ENCODE data around the gene GABRB3.

GABRB3 gene

DNA sequence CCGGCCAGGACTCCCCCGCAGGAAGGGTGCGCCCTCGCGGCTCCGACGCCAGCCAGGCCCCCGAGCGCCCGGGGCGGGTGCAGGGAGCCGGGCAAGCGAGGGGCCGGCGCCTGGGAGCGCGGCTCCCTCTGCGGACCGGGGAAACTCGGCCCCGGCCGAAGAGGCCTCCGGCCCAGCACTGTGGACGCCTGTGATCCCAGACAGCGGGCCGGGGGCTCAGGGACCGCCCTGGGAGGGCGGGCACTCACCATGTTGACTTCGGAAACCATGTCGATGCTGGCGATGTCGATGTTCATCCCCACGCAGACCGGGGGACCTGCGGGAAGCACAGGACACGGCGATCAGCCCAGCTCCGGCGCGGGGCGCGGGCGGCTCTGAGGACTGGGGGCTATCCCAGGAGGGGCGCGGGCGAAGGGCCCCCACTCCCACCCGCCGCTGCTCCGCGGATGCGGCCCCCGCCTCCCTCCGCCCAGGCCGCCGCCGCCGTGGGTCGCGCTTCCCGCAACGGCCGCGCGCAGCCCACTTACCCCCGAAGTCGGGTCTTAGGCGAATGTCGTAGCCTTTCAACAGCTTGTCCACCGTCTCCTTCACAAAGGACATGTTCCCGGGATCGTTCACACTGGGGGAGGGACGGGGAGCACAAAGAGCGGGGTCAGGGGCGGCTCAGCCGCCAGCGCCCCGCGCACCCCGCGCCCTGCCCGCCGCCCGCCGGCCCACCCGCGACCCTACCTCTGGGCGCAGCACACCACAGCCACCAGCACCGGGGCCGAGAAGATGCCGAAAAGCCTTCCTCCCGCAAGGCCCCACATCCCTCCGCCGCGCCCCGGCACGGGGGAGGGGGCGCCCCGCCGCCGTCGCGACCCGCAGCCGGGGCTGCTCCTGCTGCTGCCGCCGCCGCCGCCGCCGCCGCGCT is at the start of gene GABRB3:
TSS of gene GABRB3 (minus strand) at position 913 of the 913 bp plus-strand sequence.
- DNase-seq (ENCODE audit: low read depth in 1 of 2, low spot score in 1 of 2): no peak

DNA sequence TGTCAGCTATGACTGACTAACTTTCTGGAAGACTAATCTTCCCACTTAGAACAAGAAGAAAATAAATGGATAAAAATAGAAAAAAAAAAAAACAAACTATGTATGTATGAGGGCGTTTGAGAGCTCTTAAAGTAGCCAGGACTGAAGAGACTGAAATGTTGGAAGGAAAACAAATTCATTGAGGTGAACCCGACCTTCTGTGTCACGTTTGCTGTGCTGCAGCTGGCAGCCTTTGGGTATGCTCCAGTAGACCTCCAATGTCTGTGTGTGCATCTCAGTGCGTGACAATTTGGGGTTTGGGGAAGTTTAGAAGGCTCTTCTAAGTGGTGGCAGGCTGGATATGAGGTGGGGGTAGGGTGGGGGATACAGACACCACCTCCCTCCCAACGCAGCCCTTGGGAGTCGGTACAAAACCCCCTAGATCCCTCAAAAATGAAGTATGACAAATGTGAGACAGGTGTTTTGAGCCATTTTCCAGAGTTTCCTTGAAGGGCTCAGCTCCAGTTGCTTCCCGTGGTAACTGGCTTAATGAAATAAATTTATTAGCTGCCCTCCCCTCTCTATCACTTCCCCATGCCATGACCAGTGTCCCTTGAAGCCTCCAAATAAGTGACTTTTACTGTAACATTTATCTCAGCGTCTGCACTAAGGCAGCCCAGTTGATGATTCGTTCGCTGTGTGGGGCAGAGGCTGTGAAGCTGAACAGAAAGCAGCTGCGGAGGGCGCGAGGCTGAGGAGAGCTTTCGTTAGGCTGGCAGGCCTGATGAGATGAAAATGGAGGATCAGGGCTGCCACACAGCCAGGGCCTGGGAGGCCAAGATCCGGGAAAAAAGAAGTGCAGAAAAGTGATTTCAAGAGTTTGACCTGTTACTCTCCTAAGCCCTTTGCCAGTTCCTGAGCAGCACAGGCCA is 34.9 kb upstream of the GABRB3 start:
- no peak for DNase-seq (ENCODE audit: low read depth in 1 of 2, low spot score in 1 of 2)

DNA sequence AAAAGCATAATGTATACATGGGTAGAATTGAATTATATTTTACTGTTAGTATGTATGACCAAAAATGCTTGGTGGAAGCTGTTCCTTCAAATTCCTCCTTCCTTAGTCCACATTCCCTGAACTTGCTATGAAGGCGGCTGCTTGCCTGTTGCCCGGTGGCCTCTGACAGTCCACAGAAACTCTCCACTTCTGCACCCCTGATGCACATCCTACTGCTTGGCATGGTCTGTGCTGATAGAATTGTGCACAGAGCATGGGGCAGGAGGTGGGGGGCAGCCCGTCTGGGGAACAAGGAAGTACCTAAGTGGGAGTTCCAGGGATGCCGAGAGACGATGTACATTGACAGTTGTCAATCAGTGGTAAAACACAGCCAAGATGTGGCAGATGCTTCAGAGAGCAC is 33.7 kb upstream of the GABRB3 start:
- no peak for DNase-seq (ENCODE audit: low read depth in 1 of 2, low spot score in 1 of 2)

DNA sequence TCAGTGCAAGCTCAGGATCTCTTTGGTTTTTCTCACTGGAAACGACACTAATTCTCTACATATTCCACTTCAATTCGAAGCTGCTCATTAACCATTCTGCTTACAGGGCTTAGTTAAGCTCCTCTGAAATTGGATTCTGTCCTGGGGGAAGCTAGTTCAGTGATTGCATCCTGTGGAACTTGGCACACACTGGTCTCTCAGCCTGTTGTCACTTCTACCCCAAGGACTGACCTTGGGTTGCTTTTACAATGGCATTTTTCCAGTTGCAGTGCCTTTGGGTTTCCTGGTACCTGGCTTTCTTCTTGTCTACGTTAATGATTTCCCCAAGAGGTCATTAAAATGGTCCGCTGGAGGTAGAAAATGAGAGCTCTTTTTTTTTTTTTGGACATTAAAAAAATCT is 33.3 kb upstream of the GABRB3 start:
- DNase-seq (ENCODE audit: low read depth in 1 of 2, low spot score in 1 of 2): no peak

DNA sequence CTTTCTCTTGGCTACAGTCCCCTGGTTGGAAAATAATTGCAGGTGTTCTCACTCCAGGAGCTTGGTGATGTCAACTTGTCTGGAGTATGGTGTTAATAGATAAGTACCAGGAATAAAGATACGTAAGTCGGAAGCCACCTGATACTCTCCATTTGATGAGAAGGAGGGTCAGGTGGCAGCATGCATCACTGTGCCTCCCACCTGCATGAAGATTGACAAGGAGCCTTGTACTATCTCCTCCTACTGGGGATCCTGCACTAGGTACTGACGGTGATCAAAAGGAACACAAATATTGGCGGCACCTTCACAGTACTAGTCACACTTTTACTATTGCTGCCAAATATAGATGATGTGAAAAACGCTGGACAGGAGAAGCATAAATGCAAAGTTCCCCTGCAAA is 32.6 kb upstream of the GABRB3 start:
- DNase-seq (ENCODE audit: low read depth in 1 of 2, low spot score in 1 of 2): no peak

DNA sequence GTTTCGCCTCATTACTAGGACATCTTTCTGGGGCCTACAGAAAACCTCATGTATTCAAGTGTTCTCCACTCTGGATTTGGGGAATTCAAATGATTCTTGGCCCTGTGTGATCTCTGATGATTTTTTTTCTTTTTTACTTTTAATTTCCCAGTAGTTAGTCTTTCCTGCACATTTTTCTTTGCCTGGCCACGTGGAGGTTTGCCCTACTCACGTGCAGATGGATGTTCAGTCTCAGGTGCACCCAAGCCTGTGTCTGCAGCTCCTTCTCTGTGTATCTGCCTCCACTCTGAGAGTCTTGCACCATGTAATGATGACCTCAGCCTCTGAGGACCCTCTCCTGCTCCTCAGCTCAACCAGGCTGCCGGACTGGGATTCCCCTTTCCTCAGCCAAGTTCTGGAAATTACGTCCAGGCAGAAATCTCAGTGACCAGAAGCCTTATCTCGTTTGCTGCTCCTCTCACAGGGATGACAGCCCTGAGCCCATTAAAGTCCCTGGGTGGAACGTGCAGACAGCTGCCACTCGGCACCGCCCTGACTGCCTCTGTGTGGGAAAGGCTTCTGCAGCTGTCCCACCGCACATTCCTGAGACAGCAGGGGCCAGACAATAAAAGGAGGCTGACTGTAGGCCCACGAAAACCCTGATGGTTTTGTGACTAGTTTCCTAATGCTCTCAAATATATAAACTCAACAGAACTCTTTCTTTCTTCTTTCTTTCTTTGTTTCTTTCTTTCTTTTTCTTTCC is 31.4 kb upstream of the GABRB3 start:
- DNase-seq (ENCODE audit: low read depth in 1 of 2, low spot score in 1 of 2): no peak

GRCh38 chr15:26790118-26790517 is 17.3 kb upstream of the GABRB3 start:
- no peak for DNase-seq (ENCODE audit: low read depth in 1 of 2, low spot score in 1 of 2)

GRCh38 chr15:26781816-26782215 is 8.9 kb upstream of the GABRB3 start:
- no peak for DNase-seq (ENCODE audit: low read depth in 1 of 2, low spot score in 1 of 2)

GRCh38 chr15:26773917-26774316 is 1.1 kb upstream of the GABRB3 start:
- DNase-seq (ENCODE audit: low read depth in 1 of 2, low spot score in 1 of 2): no peak

- no peak for DNase-seq (ENCODE audit: low read depth in 1 of 2, low spot score in 1 of 2)
Measured at GRCh38 chr15:26773067-26773877, 406 bp upstream of the GABRB3 start.

GRCh38 chr15:26771578-26772153 is 1.2 kb downstream of the GABRB3 start:
- DNase-seq (ENCODE audit: low read depth in 1 of 2, low spot score in 1 of 2): no peak

GRCh38 chr15:26771168-26771567 is 1.7 kb downstream of the GABRB3 start:
- DNase-seq (ENCODE audit: low read depth in 1 of 2, low spot score in 1 of 2): no peak

GRCh38 chr15:26767169-26767670 is 5.6 kb downstream of the GABRB3 start:
- DNase-seq (ENCODE audit: low read depth in 1 of 2, low spot score in 1 of 2): no peak

GRCh38 chr15:26766262-26766661 is 6.6 kb downstream of the GABRB3 start:
- no peak for DNase-seq (ENCODE audit: low read depth in 1 of 2, low spot score in 1 of 2)

DNA sequence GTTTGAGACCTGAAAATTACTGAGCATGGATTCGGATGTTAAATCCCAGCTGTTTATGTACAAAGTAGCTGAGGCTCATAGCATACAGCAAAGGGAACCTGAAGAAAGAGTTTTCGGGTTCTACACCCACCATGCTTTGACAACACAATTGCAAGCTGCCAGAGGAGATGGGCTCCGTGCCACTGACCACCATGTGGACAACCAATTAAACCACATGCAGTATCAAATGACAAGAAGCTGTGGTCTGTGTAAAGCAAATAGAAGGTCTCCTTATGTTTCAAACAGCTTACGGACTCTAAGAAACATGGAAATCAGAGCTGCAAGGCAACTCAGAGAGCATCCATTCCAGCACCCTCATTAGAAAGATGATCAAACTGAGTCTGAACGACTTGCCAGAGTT is 12.9 kb downstream of the GABRB3 start:
- DNase-seq (ENCODE audit: low read depth in 1 of 2, low spot score in 1 of 2): no peak

DNA sequence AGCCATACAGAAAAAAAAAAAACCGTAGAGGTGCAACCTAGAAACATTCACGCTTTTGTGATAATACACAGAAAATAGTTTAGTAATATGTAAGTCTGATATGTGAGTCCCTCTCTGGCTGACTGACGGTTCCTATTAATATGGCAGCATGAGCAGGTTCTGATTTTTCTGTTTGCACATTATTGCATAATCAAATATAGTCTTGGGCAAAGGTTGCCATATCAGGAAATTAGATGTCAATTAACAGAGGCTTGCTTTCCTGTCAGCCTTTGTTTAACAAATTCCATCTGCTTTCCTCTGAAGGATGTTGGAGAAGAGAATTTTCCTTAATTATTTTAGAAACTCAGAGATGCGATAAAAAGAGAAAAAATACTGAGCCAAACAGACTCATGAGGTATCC is 14.8 kb downstream of the GABRB3 start:
- DNase-seq (ENCODE audit: low read depth in 1 of 2, low spot score in 1 of 2): no peak

DNA sequence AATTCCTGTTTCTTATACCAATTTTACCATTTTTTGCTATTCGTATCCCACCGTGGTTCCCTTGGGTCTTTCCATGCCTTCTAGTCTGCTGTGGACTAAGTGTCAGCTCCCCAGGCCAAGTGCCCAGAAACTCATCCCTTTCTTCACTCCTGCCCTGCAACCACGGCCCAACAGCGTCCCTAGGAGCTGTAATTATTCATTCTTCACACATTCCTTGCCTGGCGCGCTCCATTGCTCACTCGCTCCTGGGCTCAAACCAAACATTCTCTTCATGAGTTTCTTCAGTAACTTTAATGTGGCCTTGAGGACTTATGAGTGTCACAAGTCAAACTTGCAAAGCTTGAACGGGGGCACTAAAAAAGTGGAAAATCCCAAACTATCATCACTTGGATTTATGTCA is 15.7 kb downstream of the GABRB3 start:
- no peak for DNase-seq (ENCODE audit: low read depth in 1 of 2, low spot score in 1 of 2)

DNA sequence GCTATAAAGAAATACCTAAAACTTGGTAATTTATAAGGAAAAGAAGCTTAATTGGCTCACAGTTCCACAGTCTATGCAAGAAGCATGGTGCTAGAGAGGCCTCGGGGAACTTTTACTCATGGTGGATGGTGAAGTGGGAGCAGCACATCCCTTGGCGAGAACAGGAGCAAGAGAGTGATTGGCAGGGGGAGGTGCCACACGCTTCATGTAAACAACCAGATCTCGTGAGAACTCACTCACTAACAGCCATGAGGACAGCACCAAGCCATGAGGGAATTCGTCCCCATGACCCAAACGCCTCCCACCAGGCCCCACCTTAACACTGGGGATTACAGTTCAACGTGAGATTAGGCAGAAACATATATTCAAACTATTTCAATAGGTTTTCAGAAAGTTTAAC is 28.0 kb downstream of the GABRB3 start:
- DNase-seq (ENCODE audit: low read depth in 1 of 2, low spot score in 1 of 2): no peak

DNA sequence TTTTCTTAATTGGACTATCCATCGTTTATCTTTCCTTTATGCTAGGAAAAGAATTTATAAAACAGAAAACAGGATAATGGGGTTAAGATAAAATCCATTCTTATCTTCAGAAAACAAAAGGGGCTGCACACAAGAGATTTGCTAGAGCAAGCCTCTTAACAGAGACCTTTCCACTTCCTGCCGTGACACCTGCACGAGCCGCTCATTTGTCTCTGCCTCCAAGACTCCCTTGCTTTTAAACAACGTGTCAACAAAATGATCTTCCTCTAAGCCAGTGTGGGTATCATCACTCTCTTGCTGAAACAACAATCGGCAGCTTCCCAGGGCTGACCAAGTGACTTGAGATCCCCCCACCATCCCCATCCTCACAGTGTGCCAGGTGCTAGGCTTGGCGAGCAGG is 33.1 kb downstream of the GABRB3 start:
- no peak for DNase-seq (ENCODE audit: low read depth in 1 of 2, low spot score in 1 of 2)

DNA sequence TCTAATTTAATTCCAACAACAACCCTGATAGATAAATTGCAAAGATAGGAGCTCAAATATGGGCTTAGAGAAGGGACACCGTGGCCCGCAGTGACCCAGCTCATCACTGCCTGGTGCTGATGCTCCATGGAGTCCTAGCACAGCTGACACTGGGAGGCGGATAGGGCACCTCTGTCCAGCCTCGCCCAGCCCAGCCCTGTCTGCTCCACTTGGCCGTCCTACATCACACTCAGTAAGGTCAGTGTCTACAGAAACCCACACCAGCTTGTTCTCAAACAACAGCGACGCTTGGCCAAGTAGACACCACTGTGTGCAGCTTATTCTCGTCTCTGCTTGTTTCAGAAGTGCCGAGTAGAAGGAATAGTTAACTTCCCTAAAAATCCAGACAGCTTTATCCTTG is 33.9 kb downstream of the GABRB3 start:
- no peak for DNase-seq (ENCODE audit: low read depth in 1 of 2, low spot score in 1 of 2)

Measured in stimulated activated CD4-positive, alpha-beta T cell treated with anti-CD3 and anti-CD28 coated beads, Interleukin-15, amount 100 ng/mL, for 1 hour (primary cell).